Left renal pelvis (tissue), 4 donors: Measurements from ENCODE around the gene TMED7. TPM values are rescaled to one million over a fixed set of nuclear protein-coding genes. Genes with fewer than 3 reads are reported as not detected.

Source experiments
- DNase-seq, 4 donors: peaks; one replicate each; pipeline ENCODE4 v3.0.0-alpha.2; 2013; ENCODE audit warnings: low read depth in 4 of 4, low spot score in 3 of 4
- polyA plus RNA-seq, 4 donors: library from polyadenylated mRNA; unstranded; fragments of 120-200 nt; gene quantifications; one replicate each; pipeline ENCODE4 v1.2.1, GENCODE V29; 2013; ENCODE audit not compliant: insufficient read length in 4 of 4

Gene TMED7
- polyA plus RNA-seq, 4 donors = 92.3 to 127 (median 102) TPM

- DNase-seq = no peak
These were observed 40.6 kb downstream of the TMED7 start for GRCh38 chr5:115585265-115585664.

GRCh38 chr5:115584501-115584900 lies 41.3 kb downstream of the TMED7 start:
- no peak for DNase-seq

- DNase-seq = no peak
These were observed 42.4 kb downstream of the TMED7 start for GRCh38 chr5:115583474-115583873.

GRCh38 chr5:115580941-115581340 lies 44.9 kb downstream of the TMED7 start:
- DNase-seq = no peak

GRCh38 chr5:115579747-115580173 lies 46.1 kb downstream of the TMED7 start:
- DNase-seq = no peak

GRCh38 chr5:115579216-115579615 lies 46.6 kb downstream of the TMED7 start:
- no peak for DNase-seq

- no peak for DNase-seq
These were observed 47.2 kb downstream of the TMED7 start for GRCh38 chr5:115578657-115579056.

- DNase-seq = no peak
These were observed 48.1 kb downstream of the TMED7 start for GRCh38 chr5:115577741-115578140.

- DNase-seq = no peak
These were observed 48.5 kb downstream of the TMED7 start for GRCh38 chr5:115577329-115577728.

GRCh38 chr5:115575167-115576070 lies 50.4 kb downstream of the TMED7 start:
- DNase-seq = no peak

- DNase-seq = no peak
These were observed 52.7 kb downstream of the TMED7 start for GRCh38 chr5:115573133-115573532.

- no peak for DNase-seq
These were observed 54.4 kb downstream of the TMED7 start for GRCh38 chr5:115571441-115571878.

- no peak for DNase-seq
These were observed 57.2 kb downstream of the TMED7 start for GRCh38 chr5:115568668-115569067.

GRCh38 chr5:115565233-115565632 lies 60.6 kb downstream of the TMED7 start:
- no peak for DNase-seq

Other genes with a start within 250 kb of the TMED7 start
- gene FEM1C, start 81.3 kb downstream of the TMED7 start, polyA plus RNA-seq = 10 to 100 TPM; 20.7 to 26.2 (median 21.4) TPM
- 1 to 10 TPM; 1.7 to 8.0 (median 2.7) TPM for gene TICAM2, start 23.6 kb downstream of the TMED7 start, polyA plus RNA-seq
- 10 to 100 TPM; 16.2 to 51.3 (median 29.3) TPM for gene CDO1, start 190.6 kb upstream of the TMED7 start, polyA plus RNA-seq
- 10 to 100 TPM; 54.0 to 71.7 (median 58.6) TPM for gene ATG12, start 215.5 kb upstream of the TMED7 start, polyA plus RNA-seq
- gene AP3S1, start 215.9 kb upstream of the TMED7 start, polyA plus RNA-seq = 100 to 1,000 TPM; 111 to 231 (median 142) TPM